ENCODE measurements around the gene HES5. TPM values are rescaled to one million over a fixed set of nuclear protein-coding genes. Genes with fewer than 3 reads are reported as not detected.

HES5 gene
- total RNA-seq, 1 donor from 2014 or later, result not detected

- no peaks in the 10 kb centered on the region for H3K9me3 Mint-ChIP-seq
- no peaks in the 10 kb centered on the region for H3K27me3 Mint-ChIP-seq
- DNase-seq, result peak; percentile 87
- peaks cover 4% of the 10 kb centered on the region for H3K36me3 Mint-ChIP-seq (ENCODE audit: low read depth)
- intact Hi-C loops (cut with micrococcal nuclease), result loop anchor here (1.0 to 5.0 kb wide), 7 partner anchors 9 to 353 kb away; partner anchors contain the start of genes FAAP20, PANK4, PRXL2B and TNFRSF14
- H3K4me3 Mint-ChIP-seq, result peak overlapping the region; percentile 93
- H3K27ac Mint-ChIP-seq, result peak overlapping the region; percentile 95
- peaks cover 11% of the 10 kb centered on the region for H3K4me1 Mint-ChIP-seq
Measured at GRCh38 chr1:2547210-2548067, 17.4 kb upstream of the HES5 start.

GRCh38 chr1:2546515-2547209 lies 16.6 kb upstream of the HES5 start:
- Mint-ChIP-seq H3K27me3 (peaks cover 4% of the 10 kb centered on the region), H3K36me3 (ENCODE audit: low read depth) (peaks cover 4% of the 10 kb centered on the region), H3K9me3 (no peaks in the 10 kb centered on the region), H3K27ac (peak overlapping the region; percentile 95), H3K4me1 (peaks cover 11% of the 10 kb centered on the region), H3K4me3 (peak overlapping the region; percentile 93)
- intact Hi-C loops (cut with micrococcal nuclease), result loop anchor here (1.0 to 5.0 kb wide), 4 partner anchors 20 to 244 kb away; partner anchors contain the start of gene PANK4
- peak; percentile 97 for DNase-seq

GRCh38 chr1:2545754-2546514 lies 15.9 kb upstream of the HES5 start:
- Mint-ChIP-seq H3K4me3 (peak overlapping the region; percentile 93), H3K27me3 (peaks cover 8% of the 10 kb centered on the region), H3K4me1 (peaks cover 11% of the 10 kb centered on the region), H3K36me3 (ENCODE audit: low read depth) (peaks cover 2% of the 10 kb centered on the region), H3K9me3 (no peaks in the 10 kb centered on the region), H3K27ac (peak overlapping the region; percentile 95)
- intact Hi-C loops (cut with micrococcal nuclease), result loop anchor here (5.0 kb wide), 2 partner anchors 96 to 244 kb away; no protein-coding TSS in a partner anchor
- DNase-seq, result peak; percentile 97

- no peaks in the 10 kb centered on the region for H3K36me3 Mint-ChIP-seq (ENCODE audit: low read depth)
- peaks cover 7% of the 10 kb centered on the region for H3K4me1 Mint-ChIP-seq
- H3K27ac Mint-ChIP-seq, result no peak overlapping the region
- H3K4me3 Mint-ChIP-seq, result no peak overlapping the region
- intact Hi-C loops (cut with micrococcal nuclease), result loop anchor here (5.0 kb wide), 2 partner anchors 97 to 243 kb away; no protein-coding TSS in a partner anchor
- H3K27me3 Mint-ChIP-seq, result peaks cover 8% of the 10 kb centered on the region
- no peak for DNase-seq
- H3K9me3 Mint-ChIP-seq, result no peaks in the 10 kb centered on the region
Measured at GRCh38 chr1:2544875-2545640, 15.0 kb upstream of the HES5 start.

GRCh38 chr1:2544093-2544874 lies 14.2 kb upstream of the HES5 start:
- peaks cover 5% of the 10 kb centered on the region for H3K4me1 Mint-ChIP-seq
- no peak for DNase-seq
- no peak overlapping the region for H3K4me3 Mint-ChIP-seq
- no peak overlapping the region for H3K27ac Mint-ChIP-seq
- peaks cover 8% of the 10 kb centered on the region for H3K27me3 Mint-ChIP-seq
- intact Hi-C loops (cut with micrococcal nuclease), result no loop called here
- no peaks in the 10 kb centered on the region for H3K36me3 Mint-ChIP-seq (ENCODE audit: low read depth)
- no peaks in the 10 kb centered on the region for H3K9me3 Mint-ChIP-seq

- intact Hi-C loops (cut with micrococcal nuclease), result no loop called here
- Mint-ChIP-seq H3K9me3 (no peaks in the 10 kb centered on the region), H3K27ac (no peak overlapping the region), H3K4me1 (peaks cover 1% of the 10 kb centered on the region), H3K4me3 (no peak overlapping the region), H3K36me3 (ENCODE audit: low read depth) (no peaks in the 10 kb centered on the region), H3K27me3 (peaks cover 9% of the 10 kb centered on the region)
- peak; percentile 75 for DNase-seq
Measured at GRCh38 chr1:2543543-2544092, 13.6 kb upstream of the HES5 start.

GRCh38 chr1:2542246-2542915 lies 12.3 kb upstream of the HES5 start:
- peaks cover 12% of the 10 kb centered on the region for H3K27me3 Mint-ChIP-seq
- H3K36me3 Mint-ChIP-seq (ENCODE audit: low read depth), result no peaks in the 10 kb centered on the region
- no peaks in the 10 kb centered on the region for H3K9me3 Mint-ChIP-seq
- intact Hi-C loops (cut with micrococcal nuclease), result no loop called here
- no peak for DNase-seq
- no peak overlapping the region for H3K4me3 Mint-ChIP-seq
- peaks cover 1% of the 10 kb centered on the region for H3K4me1 Mint-ChIP-seq
- H3K27ac Mint-ChIP-seq, result no peak overlapping the region

GRCh38 chr1:2541619-2542245 lies 11.7 kb upstream of the HES5 start:
- no peak for DNase-seq
- H3K36me3 Mint-ChIP-seq (ENCODE audit: low read depth), result no peaks in the 10 kb centered on the region
- peaks cover 12% of the 10 kb centered on the region for H3K27me3 Mint-ChIP-seq
- H3K4me3 Mint-ChIP-seq, result no peak overlapping the region
- H3K27ac Mint-ChIP-seq, result no peak overlapping the region
- intact Hi-C loops (cut with micrococcal nuclease), result no loop called here
- H3K4me1 Mint-ChIP-seq, result peaks cover 1% of the 10 kb centered on the region
- H3K9me3 Mint-ChIP-seq, result no peaks in the 10 kb centered on the region

GRCh38 chr1:2540816-2541492 lies 10.9 kb upstream of the HES5 start:
- peaks cover 1% of the 10 kb centered on the region for H3K4me1 Mint-ChIP-seq
- no peak for DNase-seq
- H3K27ac Mint-ChIP-seq, result no peak overlapping the region
- H3K4me3 Mint-ChIP-seq, result no peak overlapping the region
- peaks cover 14% of the 10 kb centered on the region for H3K27me3 Mint-ChIP-seq
- no peaks in the 10 kb centered on the region for H3K36me3 Mint-ChIP-seq (ENCODE audit: low read depth)
- H3K9me3 Mint-ChIP-seq, result no peaks in the 10 kb centered on the region
- intact Hi-C loops (cut with micrococcal nuclease), result no loop called here

- Mint-ChIP-seq H3K9me3 (no peaks in the 10 kb centered on the region), H3K36me3 (ENCODE audit: low read depth) (no peaks in the 10 kb centered on the region), H3K4me3 (no peak overlapping the region), H3K27me3 (peaks cover 19% of the 10 kb centered on the region), H3K27ac (no peak overlapping the region), H3K4me1 (no peaks in the 10 kb centered on the region)
- peak; percentile 83 for DNase-seq
- intact Hi-C loops (cut with micrococcal nuclease), result no loop called here
Measured at GRCh38 chr1:2539312-2539907, 9.3 kb upstream of the HES5 start.

- Mint-ChIP-seq H3K27ac (no peak overlapping the region), H3K4me1 (no peaks in the 10 kb centered on the region), H3K36me3 (ENCODE audit: low read depth) (no peaks in the 10 kb centered on the region), H3K9me3 (no peaks in the 10 kb centered on the region), H3K27me3 (peaks cover 21% of the 10 kb centered on the region), H3K4me3 (no peak overlapping the region)
- no peak for DNase-seq
- intact Hi-C loops (cut with micrococcal nuclease), result no loop called here
Measured at GRCh38 chr1:2538872-2539271, 8.8 kb upstream of the HES5 start.

Measured in activated CD4-positive, alpha-beta T cell treated with anti-CD3 and anti-CD28 coated beads, Interleukin-2, amount 10 ng/mL, durations not matched to agents 24 days and 14 days (primary cell).